A673 (cell line): ENCODE data around the gene MARK3. TPM values are rescaled to one million over a fixed set of nuclear protein-coding genes. Genes with fewer than 3 reads are reported as not detected.

Experiments
- BruUV-seq: library from RNA; stranded (reverse); fragments of 400-500 nt; replicated peaks from 2 replicates; lab custom pipeline; 2021; lab: Mats Ljungman, UMichigan
- CTCF ChIA-PET: fragments of 300-600 bp; sonication (Branson Sonifier 250); formaldehyde crosslinking; loops from one replicate; lab custom pipeline; 2022; ENCODE audit warnings: antibody characterized with exemption; lab: Charles Lee
- POLR2A ChIA-PET: fragments of 300-600 bp; sonication (Branson Sonifier 250); formaldehyde crosslinking; loops from one replicate; lab custom pipeline; 2022; ENCODE audit warnings: antibody characterized with exemption; ENCODE audit not compliant: low non-redundant PET; lab: Charles Lee
- DNase-seq: peaks from one replicate; pipeline ENCODE4 v3.0.0-alpha.2; 2015; ENCODE audit warnings: low spot score
- H3K27ac ChIP-seq: fragments of 200-600 bp; sonication (generic); 2 replicates; pipeline ENCODE4 v1.5.1; 2016; ENCODE audit warnings: mixed run types, low read depth, mild to moderate bottlenecking, mixed read lengths, antibody characterized with exemption, low read length; ENCODE audit not compliant: poor library complexity, severe bottlenecking
- H3K27me3 ChIP-seq: fragments of 200-600 bp; sonication (generic); replicated peaks from 2 replicates; pipeline ENCODE4 v1.6.1; 2017; ENCODE audit warnings: mixed run types, low read depth, mild to moderate bottlenecking, mixed read lengths, antibody characterized with exemption, low read length; ENCODE audit not compliant: insufficient read depth, poor library complexity
- H3K36me3 ChIP-seq: fragments of 200-600 bp; sonication (generic); 2 replicates; pipeline ENCODE4 v1.6.1; 2016; ENCODE audit warnings: mixed run types, mild to moderate bottlenecking, mixed read lengths, antibody characterized with exemption, low read length; ENCODE audit not compliant: insufficient read depth, poor library complexity, severe bottlenecking
- H3K4me1 ChIP-seq: fragments of 200-600 bp; sonication (generic); 2 replicates; pipeline ENCODE4 v1.6.1; 2017; ENCODE audit warnings: mixed run types, mild to moderate bottlenecking, mixed read lengths, antibody characterized with exemption, low read length; ENCODE audit not compliant: insufficient read depth, poor library complexity, severe bottlenecking
- H3K4me3 ChIP-seq: fragments of 200-600 bp; sonication (generic); 2 replicates; pipeline ENCODE4 v1.5.1; 2016; ENCODE audit warnings: low read depth, mixed run types, mild to moderate bottlenecking, mixed read lengths, low read length; ENCODE audit not compliant: poor library complexity, severe bottlenecking
- H3K9me3 ChIP-seq: fragments of 200-600 bp; sonication (generic); 2 replicates; pipeline ENCODE4 v1.6.1; 2016; ENCODE audit warnings: mixed run types, low read depth, mild to moderate bottlenecking, mixed read lengths, antibody characterized with exemption, low read length; ENCODE audit not compliant: poor library complexity, severe bottlenecking
- EZH2 ChIP-seq: fragments of 200-600 bp; sonication (generic); IDR thresholded peaks from 2 replicates; pipeline ENCODE4 v1.6.1; 2017; ENCODE audit warnings: borderline replicate concordance, low read depth, mild to moderate bottlenecking, mixed read lengths, antibody characterized with exemption, low read length; ENCODE audit not compliant: poor library complexity, severe bottlenecking
- intact Hi-C: fragments of 100-400 bp; cut with micrococcal nuclease; formaldehyde crosslinking; loops from one replicate; pipeline ENCODE4 v1.10.0; 2022; ENCODE audit not compliant: unreplicated experiment
- total RNA-seq: library from RNA; stranded (reverse); gene quantifications from 2 replicates; pipeline ENCODE4 v1.2.3, GENCODE V29; 2021
- TF ChIP-seq, protein P1 (sequence below): fragments of 300-800, 200-600 bp; sonication (generic); conservative IDR thresholded peaks from 2 replicates; pipeline ENCODE4 v1.5.1; 2017; ENCODE audit warnings: low read depth, mild to moderate bottlenecking, antibody characterized with exemption, low read length, moderate library complexity, mixed read lengths

MARK3 gene
- total RNA-seq, 1 experiment from 2014 or later: 94.4 TPM

DNA sequence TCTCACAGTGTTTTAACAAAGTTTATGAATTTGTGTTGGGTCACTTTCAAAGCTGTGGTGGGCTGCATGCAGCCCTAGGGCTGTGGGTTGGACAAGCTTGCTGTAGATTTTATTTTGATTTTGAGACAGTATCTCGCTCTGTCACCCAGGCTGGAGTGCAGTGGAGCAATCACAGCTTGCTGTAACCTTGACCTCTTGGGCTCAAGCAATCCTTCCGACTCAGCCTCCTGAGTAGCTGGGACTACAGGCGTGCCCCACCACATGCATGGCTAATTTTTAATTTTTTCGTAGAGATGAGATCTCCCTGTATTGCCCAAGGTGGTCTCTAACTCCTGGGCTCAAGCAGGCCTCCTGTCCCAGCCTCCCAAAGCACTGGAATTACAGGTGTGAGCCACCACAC is 5.4 kb downstream of the MARK3 start:
- Histone ChIP-seq H3K36me3 (no peaks in the 10 kb centered on the region), H3K27me3 (no peaks in the 10 kb centered on the region), H3K4me1 (peaks cover 30% of the 10 kb centered on the region), H3K4me3 (no peak overlapping the region), H3K27ac (no peak overlapping the region), H3K9me3 (no peaks in the 10 kb centered on the region)
- CTCF ChIA-PET: interaction anchor here (0.8 to 1.2 kb wide), 5 partner anchors 57 to 285 kb away, joined by 3 to 5 read pairs (median 3); partner anchors contain the start of gene EIF5
- intact Hi-C loops: loop anchor here (5.0 kb wide), 2 partner anchors 37 to 67 kb away; no protein-coding TSS in a partner anchor
- DNase-seq: no peak
- POLR2A ChIA-PET: no interaction called here
- no peak for TF ChIP-seq EZH2
- TF ChIP-seq, protein P1, sequence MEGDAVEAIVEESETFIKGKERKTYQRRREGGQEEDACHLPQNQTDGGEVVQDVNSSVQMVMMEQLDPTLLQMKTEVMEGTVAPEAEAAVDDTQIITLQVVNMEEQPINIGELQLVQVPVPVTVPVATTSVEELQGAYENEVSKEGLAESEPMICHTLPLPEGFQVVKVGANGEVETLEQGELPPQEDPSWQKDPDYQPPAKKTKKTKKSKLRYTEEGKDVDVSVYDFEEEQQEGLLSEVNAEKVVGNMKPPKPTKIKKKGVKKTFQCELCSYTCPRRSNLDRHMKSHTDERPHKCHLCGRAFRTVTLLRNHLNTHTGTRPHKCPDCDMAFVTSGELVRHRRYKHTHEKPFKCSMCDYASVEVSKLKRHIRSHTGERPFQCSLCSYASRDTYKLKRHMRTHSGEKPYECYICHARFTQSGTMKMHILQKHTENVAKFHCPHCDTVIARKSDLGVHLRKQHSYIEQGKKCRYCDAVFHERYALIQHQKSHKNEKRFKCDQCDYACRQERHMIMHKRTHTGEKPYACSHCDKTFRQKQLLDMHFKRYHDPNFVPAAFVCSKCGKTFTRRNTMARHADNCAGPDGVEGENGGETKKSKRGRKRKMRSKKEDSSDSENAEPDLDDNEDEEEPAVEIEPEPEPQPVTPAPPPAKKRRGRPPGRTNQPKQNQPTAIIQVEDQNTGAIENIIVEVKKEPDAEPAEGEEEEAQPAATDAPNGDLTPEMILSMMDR: no peak
- no TSS peak for BruUV-seq

DNA sequence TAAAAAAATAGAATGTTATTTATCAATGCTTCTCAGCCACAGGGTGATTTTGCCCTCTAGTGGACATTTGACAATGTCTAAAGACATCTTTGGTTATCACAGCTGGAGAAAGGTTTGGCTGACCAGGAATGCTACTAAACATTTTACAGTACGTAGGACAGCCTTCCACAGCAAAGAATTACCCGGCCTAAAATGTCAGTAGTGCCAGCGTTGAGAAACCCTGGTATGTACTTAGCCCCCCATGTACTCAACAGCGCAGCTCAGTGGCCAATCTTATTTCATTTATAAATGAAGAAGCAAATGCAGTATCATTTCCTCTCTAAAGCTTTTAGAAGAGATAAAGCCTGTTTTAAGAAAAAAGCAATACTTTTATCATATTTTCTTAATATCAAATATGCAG is 5.8 kb downstream of the MARK3 start:
- CTCF ChIA-PET: interaction anchor here (0.6 to 1.2 kb wide), 5 partner anchors 81 to 633 kb away, joined by 3 to 5 read pairs (median 3); no protein-coding TSS in a partner anchor
- Histone ChIP-seq H3K27ac (no peak overlapping the region), H3K36me3 (no peaks in the 10 kb centered on the region), H3K27me3 (no peaks in the 10 kb centered on the region), H3K9me3 (no peaks in the 10 kb centered on the region), H3K4me3 (no peak overlapping the region), H3K4me1 (peaks cover 31% of the 10 kb centered on the region)
- no TSS peak for BruUV-seq
- peak; percentile 74 for DNase-seq
- intact Hi-C loops: loop anchor here (5.0 kb wide), 2 partner anchors 36 to 66 kb away; no protein-coding TSS in a partner anchor
- TF ChIP-seq, protein P1: peak; percentile 87
- TF ChIP-seq EZH2: no peak
- POLR2A ChIA-PET: no interaction called here

- H3K36me3 ChIP-seq: no peaks in the 10 kb centered on the region
- H3K9me3 ChIP-seq: no peaks in the 10 kb centered on the region
- H3K4me3 ChIP-seq: no peak overlapping the region
- no TSS peak for BruUV-seq
- POLR2A ChIA-PET: no interaction called here
- CTCF ChIA-PET: no interaction called here
- no peak for TF ChIP-seq EZH2
- TF ChIP-seq, protein P1: no peak
- H3K27ac ChIP-seq: peak overlapping the region; percentile 18
- H3K27me3 ChIP-seq: no peaks in the 10 kb centered on the region
- no peak for DNase-seq
- H3K4me1 ChIP-seq: peaks cover 30% of the 10 kb centered on the region
- intact Hi-C loops: loop anchor here (5.0 kb wide), 2 partner anchors 35 to 65 kb away; no protein-coding TSS in a partner anchor
Observed at GRCh38 chr14:103392106-103392505, 6.9 kb downstream of the MARK3 start.
